Right ventricle myocardium superior (tissue), 1 donor: ENCODE measurements around the gene NAA40. TPM values are rescaled to one million over a fixed set of nuclear protein-coding genes. Genes with fewer than 3 reads are reported as not detected.

Experiments
- ATAC-seq: fragments of 200-7000 bp; cut with Tn5 transposase; one replicate; pipeline ENCODE4 v1.9.1; 2020; ENCODE audit warnings: mild to moderate bottlenecking; ENCODE audit not compliant: poor library complexity
- DNase-seq: peaks from one replicate; pipeline ENCODE4 v3.0.0-alpha.2; 2020
- intact Hi-C: fragments of 100-400 bp; cut with DNase I; formaldehyde crosslinking; loops from one replicate; pipeline ENCODE4 v1.11.2; 2022
- total RNA-seq: library from RNA; stranded (reverse); fragmentation: NEBNext Ultra II Directional; extraction: Animal tissue kit (Norgen Biotek cat#: 25700); gene quantifications from one replicate; pipeline ENCODE4 v1.2.1, GENCODE V29; 2021
- donor health status: DM: no; HTN: yes; CAD: no; lungs with severe emphysema.

NAA40 gene
- total RNA-seq, 1 donor from 2014 or later = 20.9 TPM

DNA sequence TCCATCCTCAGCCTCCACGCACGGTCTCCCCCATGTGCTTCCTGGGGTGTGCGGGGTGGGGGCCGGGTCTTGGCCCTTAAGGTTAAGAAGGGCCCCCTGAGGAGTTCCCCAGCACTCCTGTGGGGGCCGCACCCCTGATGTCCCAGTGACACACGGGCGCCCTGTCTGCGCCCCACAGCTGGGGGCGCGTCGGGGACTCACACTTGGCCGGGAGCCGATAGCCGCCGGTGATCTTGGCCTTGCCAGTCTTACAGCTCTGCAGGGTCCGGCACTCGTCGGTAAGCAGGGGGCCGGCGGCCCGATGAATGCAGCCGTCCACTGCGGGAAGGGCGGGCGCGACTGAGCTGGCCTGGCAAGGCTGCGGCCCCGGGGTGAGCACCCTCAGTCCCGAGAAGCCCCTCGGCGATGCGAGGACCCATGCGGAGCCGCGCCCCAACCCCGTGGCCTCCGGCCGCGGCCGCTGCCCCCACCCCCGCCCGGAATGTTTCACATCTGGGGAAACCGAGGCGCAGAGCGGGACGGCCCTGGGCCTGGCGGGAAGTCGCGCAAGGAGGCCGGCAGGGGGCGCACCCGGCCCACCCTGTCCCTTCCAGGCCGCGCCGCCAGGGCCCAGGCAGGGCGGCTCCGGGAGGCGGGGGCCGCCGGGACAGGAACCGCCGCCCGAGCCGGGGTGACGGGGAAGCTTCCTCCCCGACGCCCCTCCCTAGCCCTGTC, 61.4 kb downstream of the NAA40 start:
- DNase-seq (peak; percentile 82), ATAC-seq (peak; percentile 94)
- intact Hi-C loops = loop anchor here (2.0 kb wide), 1 partner anchor 149 kb away; no protein-coding TSS in a partner anchor

GRCh38 chr11:64000740-64001483, 62.1 kb downstream of the NAA40 start:
- no peak for ATAC-seq
- intact Hi-C loops = loop anchor here (2.0 kb wide), 1 partner anchor 148 kb away; no protein-coding TSS in a partner anchor
- no peak for DNase-seq

- ATAC-seq = no peak
- intact Hi-C loops = loop anchor here (2.0 kb wide), 1 partner anchor 147 kb away; no protein-coding TSS in a partner anchor
- DNase-seq = peak; percentile 59
Observed at GRCh38 chr11:64001484-64002420, 63.0 kb downstream of the NAA40 start.

DNA sequence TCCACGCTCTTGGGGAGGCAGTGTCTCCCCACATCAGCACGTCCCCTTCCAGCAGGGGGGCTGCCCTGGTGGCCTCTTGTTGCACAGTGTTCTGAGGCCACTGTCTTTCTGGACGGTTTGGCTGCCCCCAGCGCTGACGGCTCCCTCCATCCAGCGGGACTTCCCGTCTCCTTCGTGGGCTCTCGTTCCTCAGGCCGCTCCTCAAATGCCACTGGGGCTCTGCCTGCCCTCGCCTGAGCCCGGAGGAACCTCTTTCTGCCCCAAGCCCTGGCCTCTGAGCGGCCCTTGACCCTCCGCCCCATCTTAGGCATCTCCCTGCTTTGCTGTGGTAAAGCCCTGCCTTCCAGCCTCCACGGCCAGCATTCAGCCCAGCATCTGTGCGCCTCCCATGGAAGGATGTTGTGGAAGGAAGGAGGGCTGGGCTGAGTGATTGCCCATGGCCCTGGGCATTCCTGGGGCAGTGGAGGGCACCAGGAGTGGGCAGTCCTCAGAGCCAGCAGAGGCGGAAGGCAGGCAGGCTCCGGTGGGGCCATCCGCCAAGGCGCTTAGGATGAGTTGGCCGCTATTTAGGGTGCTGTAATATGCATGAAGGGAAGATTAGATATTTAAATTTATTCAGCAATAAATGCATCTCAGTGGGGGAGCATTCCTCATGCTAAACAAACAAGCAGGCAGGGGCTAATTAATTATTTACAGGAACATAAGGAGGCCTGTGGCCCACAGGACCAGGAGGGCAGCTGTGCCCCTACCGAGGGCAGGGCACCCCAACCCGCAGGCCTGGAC, 65.2 kb downstream of the NAA40 start:
- DNase-seq = no peak
- intact Hi-C loops = no loop called here
- ATAC-seq = no peak

- no peak for DNase-seq
- ATAC-seq = no peak
- intact Hi-C loops = no loop called here
Observed at GRCh38 chr11:64004590-64004984, 65.8 kb downstream of the NAA40 start.

GRCh38 chr11:64005691-64006090, 66.9 kb downstream of the NAA40 start:
- ATAC-seq = no peak
- intact Hi-C loops = no loop called here
- DNase-seq = no peak

DNA sequence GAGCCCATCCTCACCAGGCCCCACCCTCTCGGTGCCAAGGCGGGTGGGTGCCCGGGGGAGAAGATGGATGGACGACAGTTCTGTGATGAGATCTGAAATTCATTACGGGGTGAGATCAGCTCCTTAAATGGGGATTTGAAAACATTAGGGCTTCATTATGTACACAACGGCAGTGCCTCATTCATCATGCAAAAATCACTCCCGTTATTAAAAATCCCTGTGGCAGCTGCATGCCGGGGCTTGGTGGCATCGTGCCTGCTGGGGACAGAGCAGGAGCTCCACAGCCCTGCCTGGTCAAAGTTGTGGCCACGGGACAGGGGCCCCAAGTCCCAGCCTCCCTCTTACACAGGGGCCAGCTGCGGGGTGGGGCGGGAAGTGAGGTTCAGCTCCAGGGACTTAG, 67.6 kb downstream of the NAA40 start:
- DNase-seq (no peak), ATAC-seq (no peak)
- intact Hi-C loops = no loop called here

Other genes starting within 250 kb of the NAA40 start
- gene ZFTA, start 170.2 kb upstream of the NAA40 start, total RNA-seq = 12.5 TPM
- 11.3 TPM for gene SPINDOC, start 125.5 kb upstream of the NAA40 start, total RNA-seq
- 35.8 TPM for gene MARK2, start 99.9 kb upstream of the NAA40 start, total RNA-seq
- 9.9 TPM for gene RCOR2, start 21.8 kb upstream of the NAA40 start, total RNA-seq
- gene COX8A, start 35.6 kb downstream of the NAA40 start, total RNA-seq = 1,182 TPM
- 52.2 TPM for gene OTUB1, start 47.4 kb downstream of the NAA40 start, total RNA-seq
- gene FLRT1, start 96.9 kb downstream of the NAA40 start, total RNA-seq = 0.35 TPM
- gene MACROD1, start 227.1 kb downstream of the NAA40 start, total RNA-seq = 124 TPM
- gene STIP1, start 247.2 kb downstream of the NAA40 start, total RNA-seq = 116 TPM